ENCODE measurements around the gene IRF9. TPM values are rescaled to one million over a fixed set of nuclear protein-coding genes. Genes with fewer than 3 reads are reported as not detected.

Gene IRF9
- total and polyA plus RNA-seq, 2 of the 13 experiments (the other 11 are each of a cell fraction or from before 2014, with no cell fraction given), result 14.9 to 49.7 TPM

DNA sequence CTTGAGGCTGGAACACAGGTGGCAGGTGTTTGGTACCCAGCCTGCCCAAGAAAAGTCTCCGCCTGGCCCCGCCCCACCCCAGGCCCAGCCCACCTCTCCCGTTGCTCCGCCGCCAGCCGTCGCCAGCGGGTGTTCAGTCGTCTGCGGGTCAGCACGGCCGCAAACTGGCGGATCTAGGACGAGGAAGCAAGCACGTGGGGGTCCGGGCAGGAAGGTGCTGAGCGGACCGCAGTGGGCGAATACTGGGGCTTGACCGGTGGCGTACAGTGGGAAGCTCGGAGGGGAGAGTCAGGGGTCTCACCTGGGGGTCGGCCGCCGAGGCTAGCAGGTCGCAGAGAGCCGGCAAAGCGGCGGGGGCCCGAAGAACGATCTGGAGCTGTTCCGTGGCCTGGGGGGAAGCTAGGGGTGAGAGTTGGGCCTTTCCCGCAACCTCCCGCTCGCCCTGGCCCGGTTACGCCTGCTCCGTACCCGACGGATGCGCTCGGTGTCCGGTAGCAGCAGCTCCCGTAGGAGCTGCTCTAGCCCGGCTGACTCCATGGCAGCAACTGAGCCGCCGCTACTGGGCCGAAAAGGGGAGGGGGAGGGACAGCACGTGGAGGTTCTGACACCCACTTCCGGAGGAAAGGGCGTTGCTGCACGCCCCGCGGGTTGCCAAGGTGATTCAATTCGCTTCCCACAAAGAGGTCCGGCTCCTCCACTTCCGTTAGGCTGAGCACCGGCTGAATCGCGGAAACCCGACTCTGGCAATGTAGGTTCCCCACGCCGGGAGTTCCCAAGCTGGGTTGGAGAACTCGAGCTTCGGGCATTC lies 27.4 kb downstream of the IRF9 start, which contains the start of gene IPO4 (continued):
- TF ChIP-seq, protein P1, sequence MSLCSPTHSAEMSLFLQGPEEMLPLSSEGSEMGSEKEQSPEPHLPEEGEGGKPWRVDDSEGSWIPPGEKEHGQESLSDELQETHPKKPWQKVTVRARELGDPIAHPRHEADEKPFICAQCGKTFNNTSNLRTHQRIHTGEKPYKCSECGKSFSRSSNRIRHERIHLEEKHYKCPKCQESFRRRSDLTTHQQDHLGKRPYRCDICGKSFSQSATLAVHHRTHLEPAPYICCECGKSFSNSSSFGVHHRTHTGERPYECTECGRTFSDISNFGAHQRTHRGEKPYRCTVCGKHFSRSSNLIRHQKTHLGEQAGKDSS (CRISPR knock-in tag; IDR thresholded peaks at IDR 0.05; ENCODE audit: borderline replicate concordance, low read depth), result peak; percentile 99
- TF ChIP-seq REPIN1 (CRISPR knock-in tag; IDR thresholded peaks at IDR 0.05; ENCODE audit: borderline replicate concordance, low read depth), result peak; percentile 100
- TF ChIP-seq ZNF563 (CRISPR knock-in tag; IDR thresholded peaks at IDR 0.05), result peak; percentile 100
- TF ChIP-seq, protein P2, sequence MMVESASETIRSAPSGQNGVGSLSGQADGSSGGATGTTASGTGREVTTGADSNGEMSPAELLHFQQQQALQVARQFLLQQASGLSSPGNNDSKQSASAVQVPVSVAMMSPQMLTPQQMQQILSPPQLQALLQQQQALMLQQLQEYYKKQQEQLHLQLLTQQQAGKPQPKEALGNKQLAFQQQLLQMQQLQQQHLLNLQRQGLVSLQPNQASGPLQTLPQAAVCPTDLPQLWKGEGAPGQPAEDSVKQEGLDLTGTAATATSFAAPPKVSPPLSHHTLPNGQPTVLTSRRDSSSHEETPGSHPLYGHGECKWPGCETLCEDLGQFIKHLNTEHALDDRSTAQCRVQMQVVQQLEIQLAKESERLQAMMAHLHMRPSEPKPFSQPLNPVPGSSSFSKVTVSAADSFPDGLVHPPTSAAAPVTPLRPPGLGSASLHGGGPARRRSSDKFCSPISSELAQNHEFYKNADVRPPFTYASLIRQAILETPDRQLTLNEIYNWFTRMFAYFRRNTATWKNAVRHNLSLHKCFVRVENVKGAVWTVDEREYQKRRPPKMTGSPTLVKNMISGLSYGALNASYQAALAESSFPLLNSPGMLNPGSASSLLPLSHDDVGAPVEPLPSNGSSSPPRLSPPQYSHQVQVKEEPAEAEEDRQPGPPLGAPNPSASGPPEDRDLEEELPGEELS (CRISPR knock-in tag; IDR thresholded peaks at IDR 0.05), result peak; percentile 88
- peak; percentile 57; the same call in 1 of the 2 replicates for TF ChIP-seq PAF1 (CRISPR knock-in tag; IDR thresholded peaks at IDR 0.05)
- no peak for TF ChIP-seq ARNT (IDR thresholded peaks at IDR 0.05)
- TF ChIP-seq THAP11 (CRISPR knock-in tag; IDR thresholded peaks at IDR 0.05), result peak; percentile 98
- TF ChIP-seq SPEN (CRISPR knock-in tag; IDR thresholded peaks at IDR 0.05; ENCODE audit: low read depth), result peak; percentile 100
- TF ChIP-seq, protein P3, sequence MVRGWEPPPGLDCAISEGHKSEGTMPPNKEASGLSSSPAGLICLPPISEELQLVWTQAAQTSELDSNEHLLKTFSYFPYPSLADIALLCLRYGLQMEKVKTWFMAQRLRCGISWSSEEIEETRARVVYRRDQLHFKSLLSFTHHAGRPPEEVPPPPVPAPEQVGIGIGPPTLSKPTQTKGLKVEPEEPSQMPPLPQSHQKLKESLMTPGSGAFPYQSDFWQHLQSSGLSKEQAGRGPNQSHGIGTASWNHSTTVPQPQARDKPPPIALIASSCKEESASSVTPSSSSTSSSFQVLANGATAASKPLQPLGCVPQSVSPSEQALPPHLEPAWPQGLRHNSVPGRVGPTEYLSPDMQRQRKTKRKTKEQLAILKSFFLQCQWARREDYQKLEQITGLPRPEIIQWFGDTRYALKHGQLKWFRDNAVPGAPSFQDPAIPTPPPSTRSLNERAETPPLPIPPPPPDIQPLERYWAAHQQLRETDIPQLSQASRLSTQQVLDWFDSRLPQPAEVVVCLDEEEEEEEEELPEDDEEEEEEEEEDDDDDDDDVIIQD (CRISPR knock-in tag; IDR thresholded peaks at IDR 0.05; ENCODE audit: low read depth), result peak; percentile 97
- 0 out of 2 replicates have a peak, but pooled peaks have one; percentile 77 for TF ChIP-seq GTF3A (CRISPR knock-in tag; conservative IDR thresholded peaks at IDR 0.05)
- TF ChIP-seq ZNF782 (CRISPR knock-in tag; IDR thresholded peaks at IDR 0.05; ENCODE audit: borderline replicate concordance), result peak; percentile 98
- TF ChIP-seq ZNF282 (IDR thresholded peaks at IDR 0.05; ENCODE audit: partially characterized antibody), result no peak
- peak; percentile 97 for TF ChIP-seq TAF1 (CRISPR knock-in tag; IDR thresholded peaks at IDR 0.05)
- peak; percentile 99 for TF ChIP-seq ZNF709 (CRISPR knock-in tag; IDR thresholded peaks at IDR 0.05)
- TF ChIP-seq, protein P4, sequence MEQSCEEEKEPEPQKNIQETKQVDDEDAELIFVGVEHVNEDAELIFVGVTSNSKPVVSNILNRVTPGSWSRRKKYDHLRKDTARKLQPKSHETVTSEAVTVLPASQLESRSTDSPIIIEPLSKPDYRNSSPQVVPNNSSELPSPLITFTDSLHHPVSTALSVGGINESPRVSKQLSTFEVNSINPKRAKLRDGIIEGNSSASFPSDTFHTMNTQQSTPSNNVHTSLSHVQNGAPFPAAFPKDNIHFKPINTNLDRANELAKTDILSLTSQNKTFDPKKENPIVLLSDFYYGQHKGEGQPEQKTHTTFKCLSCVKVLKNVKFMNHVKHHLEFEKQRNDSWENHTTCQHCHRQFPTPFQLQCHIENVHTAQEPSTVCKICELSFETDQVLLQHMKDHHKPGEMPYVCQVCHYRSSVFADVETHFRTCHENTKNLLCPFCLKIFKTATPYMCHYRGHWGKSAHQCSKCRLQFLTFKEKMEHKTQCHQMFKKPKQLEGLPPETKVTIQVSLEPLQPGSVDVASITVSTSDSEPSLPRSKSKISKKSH (CRISPR knock-in tag; IDR thresholded peaks at IDR 0.05; ENCODE audit: borderline replicate concordance), result peak; percentile 99
- peak; percentile 98 for TF ChIP-seq ZKSCAN8 (CRISPR knock-in tag; IDR thresholded peaks at IDR 0.05; ENCODE audit: borderline replicate concordance)
- TF ChIP-seq, protein P5, sequence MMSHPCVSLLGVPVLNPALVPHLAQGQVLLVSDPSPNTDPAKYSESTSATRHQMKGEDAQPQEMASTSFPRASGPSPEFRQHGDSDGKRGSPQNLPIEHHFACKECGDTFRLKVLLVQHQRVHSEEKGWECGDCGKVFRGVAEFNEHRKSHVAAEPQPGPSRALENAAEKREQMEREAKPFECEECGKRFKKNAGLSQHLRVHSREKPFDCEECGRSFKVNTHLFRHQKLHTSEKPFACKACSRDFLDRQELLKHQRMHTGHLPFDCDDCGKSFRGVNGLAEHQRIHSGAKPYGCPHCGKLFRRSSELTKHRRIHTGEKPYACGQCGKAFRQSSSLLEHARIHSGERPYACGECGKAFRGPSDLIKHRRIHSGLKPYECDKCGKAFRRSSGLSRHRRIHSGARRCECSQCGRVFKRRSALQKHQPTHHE (CRISPR knock-in tag; IDR thresholded peaks at IDR 0.05; ENCODE audit: borderline replicate concordance), result peak; percentile 100
- peak; percentile 95 for TF ChIP-seq RELA (CRISPR knock-in tag; IDR thresholded peaks at IDR 0.05)
- TF ChIP-seq ZNF430 (CRISPR knock-in tag; IDR thresholded peaks at IDR 0.05), result peak; percentile 99
- TF ChIP-seq, protein P6, sequence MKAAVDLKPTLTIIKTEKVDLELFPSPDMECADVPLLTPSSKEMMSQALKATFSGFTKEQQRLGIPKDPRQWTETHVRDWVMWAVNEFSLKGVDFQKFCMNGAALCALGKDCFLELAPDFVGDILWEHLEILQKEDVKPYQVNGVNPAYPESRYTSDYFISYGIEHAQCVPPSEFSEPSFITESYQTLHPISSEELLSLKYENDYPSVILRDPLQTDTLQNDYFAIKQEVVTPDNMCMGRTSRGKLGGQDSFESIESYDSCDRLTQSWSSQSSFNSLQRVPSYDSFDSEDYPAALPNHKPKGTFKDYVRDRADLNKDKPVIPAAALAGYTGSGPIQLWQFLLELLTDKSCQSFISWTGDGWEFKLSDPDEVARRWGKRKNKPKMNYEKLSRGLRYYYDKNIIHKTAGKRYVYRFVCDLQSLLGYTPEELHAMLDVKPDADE (CRISPR knock-in tag; IDR thresholded peaks at IDR 0.05), result peak; percentile 99
- peak; percentile 97 to 100 for TF ChIP-seq KLF16 (CRISPR knock-in tag; IDR thresholded peaks at IDR 0.05)

Measured in HepG2 (cell line).